Activated CD4-positive, alpha-beta T cell treated with anti-CD3 and anti-CD28 coated beads, Interleukin-2, amount 10 ng/mL, durations not matched to agents 7 days and 5 days (primary cell): Measurements from ENCODE around the gene NMRK1. TPM values are rescaled to one million over a fixed set of nuclear protein-coding genes. Genes with fewer than 3 reads are reported as not detected.

Experiments
- CTCF ChIA-PET: fragments of 350-600 bp; sonication (Branson Sonifier 250); formaldehyde crosslinking; loops from one replicate; lab custom pipeline; 2021; ENCODE audit warnings: antibody characterized with exemption; lab: Charles Lee
- POLR2A ChIA-PET: fragments of 350-600 bp; sonication (Branson Sonifier 250); formaldehyde crosslinking; loops from one replicate; lab custom pipeline; 2021; ENCODE audit warnings: antibody characterized with exemption; lab: Charles Lee
- DNase-seq: peaks from one replicate; pipeline ENCODE4 v3.0.0-alpha.2; 2020
- H3K27ac Mint-ChIP-seq: one replicate; pipeline ENCODE4 v1.8.0; 2021; ENCODE audit warnings: mild to moderate bottlenecking, moderate library complexity, mixed read lengths
- H3K27me3 Mint-ChIP-seq: one replicate; pipeline ENCODE4 v1.8.0; 2021; ENCODE audit warnings: mixed read lengths
- H3K36me3 Mint-ChIP-seq: one replicate; pipeline ENCODE4 v1.8.0; 2021; ENCODE audit warnings: low read depth, mixed read lengths
- H3K4me1 Mint-ChIP-seq: one replicate; pipeline ENCODE4 v1.8.0; 2021; ENCODE audit warnings: mixed read lengths
- H3K4me3 Mint-ChIP-seq: one replicate; pipeline ENCODE4 v1.8.0; 2021; ENCODE audit warnings: mild to moderate bottlenecking, moderate library complexity, mixed read lengths
- H3K9me3 Mint-ChIP-seq: one replicate; pipeline ENCODE4 v1.8.0; 2021; ENCODE audit warnings: mixed read lengths
- total RNA-seq, 2 experiments: library from RNA; stranded (reverse); gene quantifications; one replicate each; pipeline ENCODE4 v1.2.3, GENCODE V29; 2021

The NMRK1 gene
- total RNA-seq, 2 experiments from 2014 or later = 43.5 to 53.2 TPM

- Mint-ChIP-seq H3K36me3 (no peaks in the 10 kb centered on the region), H3K9me3 (no peaks in the 10 kb centered on the region), H3K4me3 (no peak overlapping the region), H3K4me1 (no peaks in the 10 kb centered on the region), H3K27ac (no peak overlapping the region), H3K27me3 (peaks cover 14% of the 10 kb centered on the region)
- DNase-seq = no peak
- ChIA-PET POLR2A (no interaction called here), CTCF (interaction anchor here (1.0 to 1.3 kb wide), 3 partner anchors 14 to 36 kb away, joined by 3 read pairs; no protein-coding TSS in a partner anchor)
Observed at GRCh38 chr9:75046725-75047345, 41.1 kb downstream of the NMRK1 start.

- no peak for DNase-seq
- H3K4me1 Mint-ChIP-seq = no peaks in the 10 kb centered on the region
- ChIA-PET CTCF (no interaction called here), POLR2A (no interaction called here)
- H3K27ac Mint-ChIP-seq = no peak overlapping the region
- H3K4me3 Mint-ChIP-seq = no peak overlapping the region
- H3K27me3 Mint-ChIP-seq = peaks cover 8% of the 10 kb centered on the region
- H3K36me3 Mint-ChIP-seq = no peaks in the 10 kb centered on the region
- no peaks in the 10 kb centered on the region for H3K9me3 Mint-ChIP-seq
Observed at GRCh38 chr9:75041041-75041440, 46.9 kb downstream of the NMRK1 start.

- no peak overlapping the region for H3K4me3 Mint-ChIP-seq
- H3K9me3 Mint-ChIP-seq = no peaks in the 10 kb centered on the region
- no peaks in the 10 kb centered on the region for H3K4me1 Mint-ChIP-seq
- ChIA-PET POLR2A (interaction anchor here (0.7 kb wide), 1 partner anchor 11 kb away, joined by 3 read pairs; no protein-coding TSS in a partner anchor), CTCF (no interaction called here)
- DNase-seq = no peak
- H3K27ac Mint-ChIP-seq = no peak overlapping the region
- no peaks in the 10 kb centered on the region for H3K36me3 Mint-ChIP-seq
- H3K27me3 Mint-ChIP-seq = peaks cover under 1% of the 10 kb centered on the region
Observed at GRCh38 chr9:75039801-75040200, 48.2 kb downstream of the NMRK1 start.

GRCh38 chr9:75039009-75039408, 48.9 kb downstream of the NMRK1 start:
- peaks cover 2% of the 10 kb centered on the region for H3K27me3 Mint-ChIP-seq
- no peaks in the 10 kb centered on the region for H3K9me3 Mint-ChIP-seq
- H3K4me1 Mint-ChIP-seq = no peaks in the 10 kb centered on the region
- no peak overlapping the region for H3K27ac Mint-ChIP-seq
- ChIA-PET POLR2A (no interaction called here), CTCF (interaction anchor here (1.2 kb wide), 1 partner anchor 27 kb away, joined by 3 read pairs; no protein-coding TSS in a partner anchor)
- DNase-seq = no peak
- no peaks in the 10 kb centered on the region for H3K36me3 Mint-ChIP-seq
- H3K4me3 Mint-ChIP-seq = no peak overlapping the region

GRCh38 chr9:75036793-75037192, 51.2 kb downstream of the NMRK1 start:
- POLR2A ChIA-PET = no interaction called here
- no peak overlapping the region for H3K4me3 Mint-ChIP-seq
- CTCF ChIA-PET = no interaction called here

DNA sequence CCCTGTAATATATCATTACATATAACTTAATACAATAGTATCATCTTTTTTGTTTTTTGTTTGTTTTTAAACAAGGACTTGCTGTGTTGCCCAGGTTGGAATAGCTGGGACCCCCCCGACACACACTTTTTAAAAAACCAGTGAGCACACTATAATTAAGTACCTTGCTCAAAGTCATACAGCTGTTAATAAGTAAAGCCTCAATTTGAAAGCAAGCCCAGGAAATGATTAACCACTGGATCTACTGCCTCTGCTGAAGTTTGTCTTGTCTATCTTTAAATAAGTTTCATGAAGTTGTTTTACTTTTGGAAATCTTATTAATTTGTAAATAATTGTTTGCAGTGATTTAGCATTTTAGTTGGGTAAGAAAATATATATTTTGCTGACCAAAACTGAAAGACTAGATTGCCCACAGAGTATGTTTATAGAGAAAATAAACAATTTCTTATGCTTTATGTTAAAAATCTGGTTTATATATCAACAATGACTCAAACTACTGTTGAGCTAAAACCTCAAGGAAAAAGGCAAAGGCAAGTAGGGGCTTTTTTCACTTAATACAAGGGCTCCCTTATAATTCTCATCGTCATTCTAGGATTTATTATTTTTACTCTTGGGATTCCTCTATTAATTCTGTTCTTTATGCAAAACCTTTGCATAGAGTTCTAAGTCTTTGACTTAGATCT, 54.0 kb downstream of the NMRK1 start:
- Mint-ChIP-seq H3K4me3 (no peak overlapping the region), H3K27ac (no peak overlapping the region), H3K27me3 (peaks cover 2% of the 10 kb centered on the region), H3K4me1 (peaks cover 2% of the 10 kb centered on the region), H3K9me3 (no peaks in the 10 kb centered on the region), H3K36me3 (no peaks in the 10 kb centered on the region)
- CTCF ChIA-PET = interaction anchor here (1.0 kb wide), 1 partner anchor 82 kb away, joined by 3 read pairs; no protein-coding TSS in a partner anchor
- DNase-seq = no peak
- POLR2A ChIA-PET = no interaction called here

More at GRCh38 chr9:75036793-75037192, 51.2 kb downstream of the NMRK1 start:
- Mint-ChIP-seq H3K36me3 (no peaks in the 10 kb centered on the region), H3K27me3 (peaks cover 2% of the 10 kb centered on the region), H3K27ac (no peak overlapping the region), H3K4me1 (no peaks in the 10 kb centered on the region), H3K9me3 (no peaks in the 10 kb centered on the region)
- DNase-seq = no peak

GRCh38 chr9:75027187-75028107, 60.5 kb downstream of the NMRK1 start:
- Mint-ChIP-seq H3K4me1 (peaks cover 42% of the 10 kb centered on the region), H3K9me3 (no peaks in the 10 kb centered on the region), H3K4me3 (peak overlapping the region; percentile 98), H3K36me3 (peaks cover 11% of the 10 kb centered on the region), H3K27me3 (no peaks in the 10 kb centered on the region), H3K27ac (peak overlapping the region; percentile 97)
- CTCF ChIA-PET = interaction anchor here (0.6 to 2.8 kb wide), 7 partner anchors 11 to 1354 kb away, joined by 3 to 22 read pairs (median 4); partner anchors contain the start of gene C9orf40
- peak; percentile 45 for DNase-seq
- POLR2A ChIA-PET = interaction anchor here (0.6 to 2.0 kb wide), 2 partner anchors 60 to 75 kb away, joined by 3 to 9 read pairs; partner anchors contain the start of genes C9orf40, NMRK1 and OSTF1

- Mint-ChIP-seq H3K27me3 (no peaks in the 10 kb centered on the region), H3K27ac (peak overlapping the region; percentile 69)
Observed at GRCh38 chr9:75023846-75024245, 64.1 kb downstream of the NMRK1 start.

GRCh38 chr9:75019654-75020053, 68.3 kb downstream of the NMRK1 start:
- H3K4me3 Mint-ChIP-seq = no peak overlapping the region
- no peak for DNase-seq
- no peak overlapping the region for H3K27ac Mint-ChIP-seq
- no peaks in the 10 kb centered on the region for H3K9me3 Mint-ChIP-seq
- CTCF ChIA-PET = interaction anchor here (1.2 kb wide), 1 partner anchor 72 kb away, joined by 4 read pairs; no protein-coding TSS in a partner anchor
- no peaks in the 10 kb centered on the region for H3K27me3 Mint-ChIP-seq
- H3K36me3 Mint-ChIP-seq = peaks cover 39% of the 10 kb centered on the region
- POLR2A ChIA-PET = no interaction called here
- H3K4me1 Mint-ChIP-seq = peaks cover 35% of the 10 kb centered on the region

More at GRCh38 chr9:75023846-75024245, 64.1 kb downstream of the NMRK1 start:
- Mint-ChIP-seq H3K9me3 (no peaks in the 10 kb centered on the region), H3K36me3 (peaks cover 27% of the 10 kb centered on the region), H3K4me1 (peaks cover 56% of the 10 kb centered on the region), H3K4me3 (no peak overlapping the region)
- ChIA-PET POLR2A (no interaction called here), CTCF (interaction anchor here (1.0 to 1.6 kb wide), 2 partner anchors 10 to 71 kb away, joined by 3 to 9 read pairs; partner anchors contain the start of gene C9orf40)
- DNase-seq = no peak

- H3K36me3 Mint-ChIP-seq = peaks cover 39% of the 10 kb centered on the region
- POLR2A ChIA-PET = no interaction called here
- H3K4me1 Mint-ChIP-seq = peaks cover 33% of the 10 kb centered on the region
- H3K27ac Mint-ChIP-seq = no peak overlapping the region
- H3K9me3 Mint-ChIP-seq = no peaks in the 10 kb centered on the region
- no peak for DNase-seq
- no peak overlapping the region for H3K4me3 Mint-ChIP-seq
- no peaks in the 10 kb centered on the region for H3K27me3 Mint-ChIP-seq
- CTCF ChIA-PET = no interaction called here
Observed at GRCh38 chr9:75019022-75019421, 68.9 kb downstream of the NMRK1 start.

DNA sequence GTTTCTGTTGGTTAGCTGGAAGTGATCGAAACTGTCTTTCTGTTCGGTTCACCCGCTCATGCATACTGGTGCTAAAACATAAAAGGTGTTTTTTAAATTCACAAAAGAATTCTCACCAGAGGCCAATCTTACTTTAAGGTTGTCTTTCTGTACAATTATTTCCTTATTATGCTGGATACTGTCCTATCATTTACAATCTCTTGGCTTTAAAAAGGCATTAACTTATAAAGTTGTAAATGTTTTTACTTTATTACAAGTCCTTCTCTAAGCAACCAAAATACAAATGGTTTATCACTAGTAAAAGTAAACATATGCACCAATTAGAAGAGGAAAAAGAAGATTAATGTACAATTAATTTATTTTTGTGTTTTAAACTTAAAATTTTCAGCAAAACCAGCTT, 70.6 kb downstream of the NMRK1 start:
- H3K4me1 Mint-ChIP-seq = peaks cover 27% of the 10 kb centered on the region
- no peak overlapping the region for H3K27ac Mint-ChIP-seq
- no peak overlapping the region for H3K4me3 Mint-ChIP-seq
- H3K27me3 Mint-ChIP-seq = no peaks in the 10 kb centered on the region
- POLR2A ChIA-PET = no interaction called here
- no peaks in the 10 kb centered on the region for H3K9me3 Mint-ChIP-seq
- DNase-seq = no peak
- peaks cover 38% of the 10 kb centered on the region for H3K36me3 Mint-ChIP-seq
- CTCF ChIA-PET = interaction anchor here (0.6 to 1.7 kb wide), 2 partner anchors 10 to 35 kb away, joined by 3 to 8 read pairs; no protein-coding TSS in a partner anchor

DNA sequence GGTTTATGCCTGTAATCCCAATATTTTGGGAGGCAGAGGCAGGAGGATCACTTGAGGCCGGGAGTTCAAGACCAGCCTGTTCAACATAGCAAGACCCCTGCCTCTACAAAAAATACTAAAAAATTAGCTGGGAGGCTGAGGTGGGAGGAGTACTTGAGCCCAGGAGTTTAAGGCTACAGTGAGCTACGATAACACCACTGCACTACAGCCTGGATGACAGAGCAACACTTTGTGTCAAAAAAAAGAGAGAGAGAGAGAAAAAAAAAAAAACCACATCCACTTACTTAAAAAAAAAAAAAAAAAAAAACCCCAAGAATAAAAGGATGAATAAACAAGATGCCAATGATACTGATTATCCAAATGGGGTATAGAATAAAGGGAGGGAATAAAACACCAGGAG, 74.2 kb downstream of the NMRK1 start:
- Mint-ChIP-seq H3K4me3 (peak overlapping the region; percentile 19), H3K4me1 (peaks cover 32% of the 10 kb centered on the region), H3K27ac (peak overlapping the region; percentile 86), H3K36me3 (peaks cover 46% of the 10 kb centered on the region), H3K9me3 (no peaks in the 10 kb centered on the region), H3K27me3 (no peaks in the 10 kb centered on the region)
- CTCF ChIA-PET = interaction anchor here (0.6 to 2.4 kb wide), 4 partner anchors 10 to 243 kb away, joined by 3 to 9 read pairs (median 4); partner anchors contain the start of gene CARNMT1
- POLR2A ChIA-PET = no interaction called here
- DNase-seq = no peak
